ENCODE results near the gene YWHAQ.
"Not testable (repeated sequence)": the region's sequence is repeated elsewhere in the genome, so short reads cannot be mapped to it uniquely, and the experiment has no call there.

YWHAQ gene

GRCh38 chr2:9595746-9596145 is 35.1 kb downstream of the YWHAQ start:
- peaks cover 14 to 31% of the 10 kb centered on the region in 2 donors for H3K36me3 ChIP-seq (ENCODE audit: control insufficient read depth in 1 of 2, insufficient read depth in 2 of 2, low read length in 2 of 2)
- no peaks in the 10 kb centered on the region for H3K27me3 ChIP-seq (ENCODE audit: control insufficient read depth in 1 of 2, insufficient read depth in 2 of 2, low read length in 2 of 2)
- H3K4me1 ChIP-seq (ENCODE audit: control insufficient read depth in 1 of 2, insufficient read depth in 2 of 2, low read length in 2 of 2) = peaks cover 3 to 10% of the 10 kb centered on the region in 2 donors
- peaks cover 7 to 18% of the 10 kb centered on the region in 2 donors for H3K9me3 ChIP-seq (ENCODE audit: control insufficient read depth in 1 of 2, low read length in 2 of 2)
- no peak overlapping the region for H3K27ac ChIP-seq (ENCODE audit: low read depth, low read length)
- H3K9ac ChIP-seq (ENCODE audit: low read depth in 1 of 2, low read length in 2 of 2) = no peak overlapping the region
- no peak overlapping the region for H3K4me3 ChIP-seq (ENCODE audit: low read depth in 1 of 2, low read length in 2 of 2)

- H3K27me3 ChIP-seq (ENCODE audit: control insufficient read depth in 1 of 2, insufficient read depth in 2 of 2, low read length in 2 of 2); H3K4me1 ChIP-seq (ENCODE audit: control insufficient read depth in 1 of 2, insufficient read depth in 2 of 2, low read length in 2 of 2); H3K9ac ChIP-seq (ENCODE audit: low read depth in 1 of 2, low read length in 2 of 2); H3K4me3 ChIP-seq (ENCODE audit: low read depth in 1 of 2, low read length in 2 of 2); H3K27ac ChIP-seq (ENCODE audit: low read depth, low read length): not testable (repeated sequence)
- H3K36me3 ChIP-seq (ENCODE audit: control insufficient read depth in 1 of 2, insufficient read depth in 2 of 2, low read length in 2 of 2) = peaks cover 13 to 33% of the 10 kb centered on the region in 2 donors
- peaks cover 7 to 16% of the 10 kb centered on the region in 2 donors for H3K9me3 ChIP-seq (ENCODE audit: control insufficient read depth in 1 of 2, low read length in 2 of 2)
These were observed 35.5 kb downstream of the YWHAQ start for GRCh38 chr2:9595256-9595655.

- H3K4me3 ChIP-seq (ENCODE audit: low read depth in 1 of 2, low read length in 2 of 2) = no peak overlapping the region
- no peaks in the 10 kb centered on the region for H3K27me3 ChIP-seq (ENCODE audit: control insufficient read depth in 1 of 2, insufficient read depth in 2 of 2, low read length in 2 of 2)
- peaks cover 3 to 10% of the 10 kb centered on the region in 2 donors for H3K4me1 ChIP-seq (ENCODE audit: control insufficient read depth in 1 of 2, insufficient read depth in 2 of 2, low read length in 2 of 2)
- H3K27ac ChIP-seq (ENCODE audit: low read depth, low read length) = no peak overlapping the region
- peaks cover 6 to 32% of the 10 kb centered on the region in 2 donors for H3K36me3 ChIP-seq (ENCODE audit: control insufficient read depth in 1 of 2, insufficient read depth in 2 of 2, low read length in 2 of 2)
- H3K9me3 ChIP-seq (ENCODE audit: control insufficient read depth in 1 of 2, low read length in 2 of 2) = peaks cover 5 to 8% of the 10 kb centered on the region in 2 donors
- no peak overlapping the region for H3K9ac ChIP-seq (ENCODE audit: low read depth in 1 of 2, low read length in 2 of 2)
These were observed 36.3 kb downstream of the YWHAQ start for GRCh38 chr2:9594366-9595054.

GRCh38 chr2:9593925-9594324 is 36.9 kb downstream of the YWHAQ start:
- Histone ChIP-seq H3K4me1 (ENCODE audit: control insufficient read depth in 1 of 2, insufficient read depth in 2 of 2, low read length in 2 of 2) (peaks cover 3 to 10% of the 10 kb centered on the region in 2 donors), H3K27me3 (ENCODE audit: control insufficient read depth in 1 of 2, insufficient read depth in 2 of 2, low read length in 2 of 2) (no peaks in the 10 kb centered on the region), H3K4me3 (ENCODE audit: low read depth in 1 of 2, low read length in 2 of 2) (no peak overlapping the region), H3K27ac (ENCODE audit: low read depth, low read length) (no peak overlapping the region), H3K9ac (ENCODE audit: low read depth in 1 of 2, low read length in 2 of 2) (no peak overlapping the region), H3K36me3 (ENCODE audit: control insufficient read depth in 1 of 2, insufficient read depth in 2 of 2, low read length in 2 of 2) (peaks cover 5 to 31% of the 10 kb centered on the region in 2 donors), H3K9me3 (ENCODE audit: control insufficient read depth in 1 of 2, low read length in 2 of 2) (peaks cover 0 to 3% of the 10 kb centered on the region in 2 donors)

GRCh38 chr2:9592699-9593098 is 38.1 kb downstream of the YWHAQ start:
- H3K4me1 ChIP-seq (ENCODE audit: control insufficient read depth in 1 of 2, insufficient read depth in 2 of 2, low read length in 2 of 2) = peaks cover 3 to 10% of the 10 kb centered on the region in 2 donors
- H3K36me3 ChIP-seq (ENCODE audit: control insufficient read depth in 1 of 2, insufficient read depth in 2 of 2, low read length in 2 of 2) = peaks cover 3 to 35% of the 10 kb centered on the region in 2 donors
- no peaks in the 10 kb centered on the region for H3K9me3 ChIP-seq (ENCODE audit: control insufficient read depth in 1 of 2, low read length in 2 of 2)
- H3K27me3 ChIP-seq (ENCODE audit: control insufficient read depth in 1 of 2, insufficient read depth in 2 of 2, low read length in 2 of 2) = no peaks in the 10 kb centered on the region
- no peak overlapping the region for H3K9ac ChIP-seq (ENCODE audit: low read depth in 1 of 2, low read length in 2 of 2)
- no peak overlapping the region for H3K4me3 ChIP-seq (ENCODE audit: low read depth in 1 of 2, low read length in 2 of 2)
- H3K27ac ChIP-seq (ENCODE audit: low read depth, low read length) = no peak overlapping the region

- Histone ChIP-seq H3K27ac (ENCODE audit: low read depth, low read length) (no peak overlapping the region), H3K4me1 (ENCODE audit: control insufficient read depth in 1 of 2, insufficient read depth in 2 of 2, low read length in 2 of 2) (peaks cover 3 to 10% of the 10 kb centered on the region in 2 donors), H3K9ac (ENCODE audit: low read depth in 1 of 2, low read length in 2 of 2) (no peak overlapping the region), H3K36me3 (ENCODE audit: control insufficient read depth in 1 of 2, insufficient read depth in 2 of 2, low read length in 2 of 2) (peaks cover 7 to 55% of the 10 kb centered on the region in 2 donors), H3K27me3 (ENCODE audit: control insufficient read depth in 1 of 2, insufficient read depth in 2 of 2, low read length in 2 of 2) (no peaks in the 10 kb centered on the region), H3K9me3 (ENCODE audit: control insufficient read depth in 1 of 2, low read length in 2 of 2) (no peaks in the 10 kb centered on the region), H3K4me3 (ENCODE audit: low read depth in 1 of 2, low read length in 2 of 2) (no peak overlapping the region)
These were observed 40.2 kb downstream of the YWHAQ start for GRCh38 chr2:9590641-9591040.

GRCh38 chr2:9586465-9586864 is 44.3 kb downstream of the YWHAQ start:
- no peak overlapping the region for H3K9ac ChIP-seq (ENCODE audit: low read depth in 1 of 2, low read length in 2 of 2)
- peaks cover 10 to 65% of the 10 kb centered on the region in 2 donors for H3K36me3 ChIP-seq (ENCODE audit: control insufficient read depth in 1 of 2, insufficient read depth in 2 of 2, low read length in 2 of 2)
- H3K27ac ChIP-seq (ENCODE audit: low read depth, low read length) = no peak overlapping the region
- no peaks in the 10 kb centered on the region for H3K9me3 ChIP-seq (ENCODE audit: control insufficient read depth in 1 of 2, low read length in 2 of 2)
- H3K27me3 ChIP-seq (ENCODE audit: control insufficient read depth in 1 of 2, insufficient read depth in 2 of 2, low read length in 2 of 2) = no peaks in the 10 kb centered on the region
- no peaks in the 10 kb centered on the region for H3K4me1 ChIP-seq (ENCODE audit: control insufficient read depth in 1 of 2, insufficient read depth in 2 of 2, low read length in 2 of 2)
- no peak overlapping the region for H3K4me3 ChIP-seq (ENCODE audit: low read depth in 1 of 2, low read length in 2 of 2)

- Histone ChIP-seq H3K4me3 (ENCODE audit: low read depth in 1 of 2, low read length in 2 of 2) (no peak overlapping the region), H3K9me3 (ENCODE audit: control insufficient read depth in 1 of 2, low read length in 2 of 2) (no peaks in the 10 kb centered on the region), H3K36me3 (ENCODE audit: control insufficient read depth in 1 of 2, insufficient read depth in 2 of 2, low read length in 2 of 2) (peaks cover 10 to 63% of the 10 kb centered on the region in 2 donors), H3K4me1 (ENCODE audit: control insufficient read depth in 1 of 2, insufficient read depth in 2 of 2, low read length in 2 of 2) (no peaks in the 10 kb centered on the region), H3K27ac (ENCODE audit: low read depth, low read length) (no peak overlapping the region), H3K9ac (ENCODE audit: low read depth in 1 of 2, low read length in 2 of 2) (no peak overlapping the region), H3K27me3 (ENCODE audit: control insufficient read depth in 1 of 2, insufficient read depth in 2 of 2, low read length in 2 of 2) (no peaks in the 10 kb centered on the region)
These were observed 45.3 kb downstream of the YWHAQ start for GRCh38 chr2:9585486-9585885.

- H3K4me1 ChIP-seq (ENCODE audit: control insufficient read depth in 1 of 2, insufficient read depth in 2 of 2, low read length in 2 of 2); H3K9ac ChIP-seq (ENCODE audit: low read depth in 1 of 2, low read length in 2 of 2); H3K27me3 ChIP-seq (ENCODE audit: control insufficient read depth in 1 of 2, insufficient read depth in 2 of 2, low read length in 2 of 2); H3K9me3 ChIP-seq (ENCODE audit: control insufficient read depth in 1 of 2, low read length in 2 of 2); H3K27ac ChIP-seq (ENCODE audit: low read depth, low read length); H3K4me3 ChIP-seq (ENCODE audit: low read depth in 1 of 2, low read length in 2 of 2): not testable (repeated sequence)
- peaks cover 10 to 64% of the 10 kb centered on the region in 2 donors for H3K36me3 ChIP-seq (ENCODE audit: control insufficient read depth in 1 of 2, insufficient read depth in 2 of 2, low read length in 2 of 2)
These were observed 45.9 kb downstream of the YWHAQ start for GRCh38 chr2:9584902-9585301.

- peaks cover 6 to 44% of the 10 kb centered on the region in 2 donors for H3K36me3 ChIP-seq (ENCODE audit: control insufficient read depth in 1 of 2, insufficient read depth in 2 of 2, low read length in 2 of 2)
- H3K9me3 ChIP-seq (ENCODE audit: control insufficient read depth in 1 of 2, low read length in 2 of 2) = no peaks in the 10 kb centered on the region
- H3K4me3 ChIP-seq (ENCODE audit: low read depth in 1 of 2, low read length in 2 of 2) = no peak overlapping the region
- no peak overlapping the region for H3K27ac ChIP-seq (ENCODE audit: low read depth, low read length)
- no peak overlapping the region for H3K9ac ChIP-seq (ENCODE audit: low read depth in 1 of 2, low read length in 2 of 2)
- H3K4me1 ChIP-seq (ENCODE audit: control insufficient read depth in 1 of 2, insufficient read depth in 2 of 2, low read length in 2 of 2) = no peaks in the 10 kb centered on the region
- no peaks in the 10 kb centered on the region for H3K27me3 ChIP-seq (ENCODE audit: control insufficient read depth in 1 of 2, insufficient read depth in 2 of 2, low read length in 2 of 2)
These were observed 48.2 kb downstream of the YWHAQ start for GRCh38 chr2:9582624-9583023.
